HG02970 (cell line): ENCODE results near the gene KIAA0825.

ENCODE experiments used
- ATAC-seq: cut with Tn5 transposase; IDR thresholded peaks from one replicate; pipeline ENCODE4 v1.9.1; 2021; ENCODE audit warnings: mild to moderate bottlenecking, moderate library complexity, moderate number of reproducible peaks; ENCODE audit not compliant: unreplicated experiment, low FRiP score

KIAA0825 gene

GRCh38 chr5:94316916-94317838 is 301.2 kb downstream of the KIAA0825 start:
- no peak for ATAC-seq

GRCh38 chr5:94314460-94315131 is 303.8 kb downstream of the KIAA0825 start:
- ATAC-seq = no peak

GRCh38 chr5:94313696-94314095 is 304.7 kb downstream of the KIAA0825 start:
- ATAC-seq = no peak

- no peak for ATAC-seq
These were observed 305.2 kb downstream of the KIAA0825 start for GRCh38 chr5:94313188-94313587.

GRCh38 chr5:94312298-94312697 is 306.1 kb downstream of the KIAA0825 start:
- no peak for ATAC-seq

- no peak for ATAC-seq
These were observed 307.6 kb downstream of the KIAA0825 start for GRCh38 chr5:94310833-94311232.

- no peak for ATAC-seq
These were observed 309.3 kb downstream of the KIAA0825 start for GRCh38 chr5:94309141-94309540.

GRCh38 chr5:94308442-94308841 is 310.0 kb downstream of the KIAA0825 start:
- no peak for ATAC-seq

- ATAC-seq = no peak
These were observed 314.3 kb downstream of the KIAA0825 start for GRCh38 chr5:94304146-94304545.

GRCh38 chr5:94288937-94289336 is 329.5 kb downstream of the KIAA0825 start:
- ATAC-seq = no peak

- ATAC-seq = no peak
These were observed 332.4 kb downstream of the KIAA0825 start for GRCh38 chr5:94285984-94286383.

- ATAC-seq = no peak
These were observed 335.3 kb downstream of the KIAA0825 start for GRCh38 chr5:94283093-94283492.

GRCh38 chr5:94281236-94281801 is 337.1 kb downstream of the KIAA0825 start:
- no peak for ATAC-seq

GRCh38 chr5:94276751-94277150 is 341.7 kb downstream of the KIAA0825 start:
- ATAC-seq = no peak

GRCh38 chr5:94276048-94276447 is 342.4 kb downstream of the KIAA0825 start:
- ATAC-seq = no peak

- no peak for ATAC-seq
These were observed 343.7 kb downstream of the KIAA0825 start for GRCh38 chr5:94274707-94275106.

GRCh38 chr5:94268226-94268625 is 350.2 kb downstream of the KIAA0825 start:
- ATAC-seq = no peak

- ATAC-seq = no peak
These were observed 351.0 kb downstream of the KIAA0825 start for GRCh38 chr5:94267350-94267899.

GRCh38 chr5:94266170-94266569 is 352.2 kb downstream of the KIAA0825 start:
- no peak for ATAC-seq

GRCh38 chr5:94263068-94263467 is 355.3 kb downstream of the KIAA0825 start:
- no peak for ATAC-seq

- no peak for ATAC-seq
These were observed 358.3 kb downstream of the KIAA0825 start for GRCh38 chr5:94260096-94260495.
